GM12891 (cell line): ENCODE measurements around the gene INSYN2A.

Experiments
- DNase-seq: peaks from one replicate; pipeline ENCODE4 v3.0.0; 2011; ENCODE audit warnings: low spot score; ENCODE audit not compliant: insufficient read length
- FAIRE-seq: peaks from 2 replicates; lab custom pipeline; 2011; peaks lifted over from hg19 to GRCh38; lab: Jason Lieb, UNC
- PAX5 ChIP-seq: IDR thresholded peaks from 2 replicates; pipeline ENCODE4 v1.6.1; 2011; ENCODE audit warnings: low read length, moderate library complexity, mild to moderate bottlenecking; ENCODE audit not compliant: insufficient read depth, severe bottlenecking
- POLR2A ChIP-seq: IDR thresholded peaks from 2 replicates; pipeline ENCODE4 v1.6.1; 2011; ENCODE audit warnings: low read depth, low read length, control low read depth
- POLR2AphosphoS5 ChIP-seq: IDR thresholded peaks from 2 replicates; pipeline ENCODE4 v1.6.1; 2011; ENCODE audit warnings: low read depth, low read length, control low read depth
- POU2F2 ChIP-seq: IDR thresholded peaks from 2 replicates; pipeline ENCODE4 v1.6.1; 2011; ENCODE audit warnings: low read depth, mild to moderate bottlenecking, control low read depth, low read length, moderate library complexity
- SPI1 ChIP-seq: IDR thresholded peaks from 2 replicates; pipeline ENCODE4 v1.6.1; 2011; ENCODE audit warnings: low read depth, low read length, control low read depth
- TAF1 ChIP-seq: IDR thresholded peaks from 2 replicates; pipeline ENCODE4 v1.6.1; 2011; ENCODE audit warnings: low read depth, low read length, control low read depth

Gene INSYN2A

GRCh38 chr10:127148066-127148932, 48.1 kb downstream of the INSYN2A start:
- TF ChIP-seq SPI1 (no peak), PAX5 (no peak), POLR2AphosphoS5 (no peak), TAF1 (no peak), POLR2A (no peak), POU2F2 (no peak)
- DNase-seq (no peak), FAIRE-seq (no peak)

DNA sequence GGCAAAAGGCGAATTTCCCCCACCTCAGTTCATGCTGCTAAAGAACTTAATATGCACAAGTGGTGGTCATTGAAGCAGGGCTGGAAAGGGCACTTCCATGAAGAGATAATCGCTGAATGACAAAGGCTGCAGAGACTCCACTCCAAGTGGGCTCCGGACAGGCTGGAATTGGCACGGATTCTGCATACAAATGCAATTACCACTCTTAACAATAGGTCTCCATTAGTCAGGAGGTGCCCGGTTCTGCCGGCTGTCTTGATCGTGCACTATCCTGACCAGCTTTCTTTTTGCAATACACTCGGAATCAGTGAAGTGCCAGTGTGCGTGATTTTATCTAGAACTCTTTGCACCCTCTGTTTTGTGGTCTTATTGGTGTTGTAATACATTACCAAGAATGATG, 49.7 kb downstream of the INSYN2A start:
- DNase-seq: no peak
- no peak for FAIRE-seq
- TF ChIP-seq TAF1 (no peak), POU2F2 (no peak), POLR2AphosphoS5 (no peak), SPI1 (no peak), PAX5 (no peak), POLR2A (no peak)
